Endothelial cell of umbilical vein (primary cell): Measurements from ENCODE around the gene TBCE. TPM values are rescaled to one million over a fixed set of nuclear protein-coding genes. Genes with fewer than 3 reads are reported as not detected.

Source experiments
- BruUV-seq: library from RNA; stranded (reverse); fragments of 400-500 nt; replicated peaks from 2 replicates; lab custom pipeline; 2021; lab: Mats Ljungman, UMichigan
- CTCF ChIA-PET: fragments of 300-600, 350-600 bp; sonication (Branson Sonifier 250); formaldehyde crosslinking; loops from one replicate; lab custom pipeline; 2021; ENCODE audit warnings: antibody characterized with exemption, inconsistent platforms; lab: Charles Lee
- POLR2A ChIA-PET: fragments of 300-600, 350-600 bp; sonication (Branson Sonifier 250); formaldehyde crosslinking; loops from one replicate; lab custom pipeline; 2021; ENCODE audit warnings: antibody characterized with exemption, inconsistent platforms; lab: Charles Lee
- DNase-seq: peaks from one replicate; pipeline ENCODE4 v3.0.0-alpha.2; 2011; ENCODE audit warnings: low read depth, low spot score
- FAIRE-seq: peaks from 2 replicates; lab custom pipeline; 2011; peaks lifted over from hg19 to GRCh38; lab: Jason Lieb, UNC
- H2AFZ ChIP-seq: 2 replicates; pipeline ENCODE4 v1.6.0; 2012; ENCODE audit warnings: low read depth, low read length, control low read depth, inconsistent platforms
- H3K27ac ChIP-seq: 2 replicates; pipeline ENCODE4 v1.5.1; 2011; ENCODE audit warnings: low read depth, mild to moderate bottlenecking, control low read depth, low read length, moderate library complexity; ENCODE audit not compliant: insufficient read depth
- H3K27me3 ChIP-seq, 2 experiments: 2 replicates each; pipeline versions ENCODE4 v1.6.0 to v1.6.1; 2011; ENCODE audit warnings: low read length in 2 of 2, mixed read lengths in 1 of 2; ENCODE audit not compliant: control insufficient read depth in 2 of 2, insufficient read depth in 2 of 2
- H3K36me3 ChIP-seq, 2 experiments: 2 replicates in 1 of 2; 3 replicates in 1 of 2; pipeline ENCODE4 v1.5.1; 2011; ENCODE audit warnings: low read length in 2 of 2, mild to moderate bottlenecking in 1 of 2, moderate library complexity in 1 of 2; ENCODE audit not compliant: control insufficient read depth in 2 of 2, insufficient read depth in 2 of 2; ENCODE audit errors: extremely low read depth in 1 of 2
- H3K4me1 ChIP-seq: 3 replicates; pipeline ENCODE4 v1.5.1; 2011; ENCODE audit warnings: mild to moderate bottlenecking, low read length; ENCODE audit not compliant: control insufficient read depth, insufficient read depth; ENCODE audit errors: extremely low read depth
- H3K4me2 ChIP-seq: 2 replicates; pipeline ENCODE4 v1.6.1; 2011; ENCODE audit warnings: low read length, control low read depth, mixed read lengths; ENCODE audit not compliant: insufficient read depth
- H3K4me3 ChIP-seq, 3 experiments: fragments of 200-600 bp in 1 of 3; sonication (generic), shearing (Covaris generic) in 1 of 3; replicated peaks in 1 of 3; 2 replicates each; pipeline ENCODE4 v1.5.1; 2011 to 2016; ENCODE audit warnings: control low read depth in 3 of 3, low read length in 3 of 3, mild to moderate bottlenecking in 2 of 3, inconsistent platforms in 1 of 3, low read depth in 1 of 3, moderate library complexity in 1 of 3; ENCODE audit not compliant: insufficient read depth in 1 of 3
- H3K79me2 ChIP-seq: 2 replicates; pipeline ENCODE4 v1.6.0; 2012; ENCODE audit warnings: low read length, inconsistent platforms; ENCODE audit not compliant: control insufficient read depth, insufficient read depth
- H3K9ac ChIP-seq: replicated peaks from 2 replicates; pipeline ENCODE3; 2011; ENCODE audit warnings: low read length, control low read depth; ENCODE audit not compliant: insufficient read depth; ENCODE audit errors: extremely low read depth
- H3K9me1 ChIP-seq: replicated peaks from 3 replicates; pipeline ENCODE4 v1.6.0; 2011; ENCODE audit warnings: mild to moderate bottlenecking, low read length; ENCODE audit not compliant: control insufficient read depth, insufficient read depth; ENCODE audit errors: extremely low read depth
- H3K9me3 ChIP-seq: replicated peaks from 2 replicates; pipeline ENCODE4 v1.5.1; 2012; ENCODE audit warnings: low read length, inconsistent platforms; ENCODE audit not compliant: control insufficient read depth, insufficient read depth
- H4K20me1 ChIP-seq: replicated peaks from 2 replicates; pipeline ENCODE3; 2011; ENCODE audit warnings: mild to moderate bottlenecking, low read length; ENCODE audit not compliant: control insufficient read depth, insufficient read depth; ENCODE audit errors: extremely low read depth
- FOS ChIP-seq: IDR thresholded peaks from 2 replicates; pipeline ENCODE4 v1.6.1; 2011; ENCODE audit warnings: mild to moderate bottlenecking, low read length, moderate library complexity, borderline replicate concordance; ENCODE audit not compliant: insufficient read depth
- MYC ChIP-seq: IDR thresholded peaks from one replicate; pipeline ENCODE4 v1.6.1; 2011; ENCODE audit warnings: mild to moderate bottlenecking, low read depth, low read length
- dilution Hi-C: fragments of 300-500 bp; cut with MboI; formaldehyde crosslinking; loops from one replicate; pipeline ENCODE4 v1.15.0; 2019; ENCODE audit warnings: low sequenced_read_pairs; ENCODE audit not compliant: extremely low pct_ligation_motif_present
- intact Hi-C: fragments of 100-400 bp; cut with micrococcal nuclease; formaldehyde crosslinking; loops from one replicate; pipeline ENCODE4 v1.10.0; 2022
- polyA plus RNA-seq, 4 experiments: library from polyadenylated mRNA; depleted of rRNA in 3 of 4; stranded (reverse) in 3 of 4; unstranded in 1 of 4; fragments of >200 nt; gene quantifications; 2 replicates each; pipeline versions ENCODE4 v1.2.1 to v1.2.3, GENCODE V29; 2011 to 2012; ENCODE audit warnings: missing spikeins in 1 of 4
- total RNA-seq: library from RNA; stranded (reverse); gene quantifications from 2 replicates; pipeline ENCODE4 v1.2.3, GENCODE V29; 2021
- TF ChIP-seq, protein P1 (sequence below): IDR thresholded peaks from 2 replicates; pipeline ENCODE4 v1.6.1; 2011; ENCODE audit not compliant: insufficient read depth, insufficient read length
- TF ChIP-seq, protein P2 (sequence below), 2 donors: IDR thresholded peaks; 1 replicate in 1 of 2; 2 replicates in 1 of 2; pipeline ENCODE4 v1.5.1; 2011; ENCODE audit warnings: low read length in 2 of 2, mild to moderate bottlenecking in 2 of 2, moderate library complexity in 2 of 2, control low read depth in 1 of 2, inconsistent platforms in 1 of 2, low read depth in 1 of 2; ENCODE audit not compliant: insufficient read depth in 1 of 2; ENCODE audit errors: extremely low read depth in 1 of 2

Gene TBCE
- total and polyA plus RNA-seq, 2 donors (not counting 3 experiments of a cell fraction or from before 2014, with no cell fraction given), result 13.7 to 32.6 TPM

DNA sequence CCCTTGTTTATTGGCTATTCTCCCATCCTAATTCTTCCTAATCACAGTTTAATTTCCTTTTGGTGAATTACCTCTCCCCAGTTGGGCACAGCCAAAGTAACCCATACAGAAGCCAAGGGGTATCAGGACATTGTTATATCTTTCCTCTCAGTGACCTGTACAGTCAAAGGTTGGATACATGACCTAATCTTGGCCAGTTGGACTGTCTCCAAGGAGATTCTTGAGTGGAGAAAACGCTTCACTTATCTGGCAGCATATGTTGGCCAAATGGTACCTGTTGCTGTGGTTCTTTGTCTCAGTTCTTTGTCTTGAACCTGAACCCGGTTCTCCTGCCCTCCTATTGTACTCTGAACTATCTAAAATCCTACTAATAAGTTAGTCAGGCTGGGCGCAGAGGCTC is 15.3 kb upstream of the TBCE start:
- intact Hi-C loops, result no loop called here

More for the DNA sequence above, 15.3 kb upstream of the TBCE start:
- no peaks in the 10 kb centered on the region for H3K79me2 ChIP-seq
- dilution Hi-C loops, result no loop called here
- no peak for TF ChIP-seq FOS
- TF ChIP-seq, protein P1, sequence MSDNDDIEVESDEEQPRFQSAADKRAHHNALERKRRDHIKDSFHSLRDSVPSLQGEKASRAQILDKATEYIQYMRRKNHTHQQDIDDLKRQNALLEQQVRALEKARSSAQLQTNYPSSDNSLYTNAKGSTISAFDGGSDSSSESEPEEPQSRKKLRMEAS, result no peak
- TF ChIP-seq, protein P2, sequence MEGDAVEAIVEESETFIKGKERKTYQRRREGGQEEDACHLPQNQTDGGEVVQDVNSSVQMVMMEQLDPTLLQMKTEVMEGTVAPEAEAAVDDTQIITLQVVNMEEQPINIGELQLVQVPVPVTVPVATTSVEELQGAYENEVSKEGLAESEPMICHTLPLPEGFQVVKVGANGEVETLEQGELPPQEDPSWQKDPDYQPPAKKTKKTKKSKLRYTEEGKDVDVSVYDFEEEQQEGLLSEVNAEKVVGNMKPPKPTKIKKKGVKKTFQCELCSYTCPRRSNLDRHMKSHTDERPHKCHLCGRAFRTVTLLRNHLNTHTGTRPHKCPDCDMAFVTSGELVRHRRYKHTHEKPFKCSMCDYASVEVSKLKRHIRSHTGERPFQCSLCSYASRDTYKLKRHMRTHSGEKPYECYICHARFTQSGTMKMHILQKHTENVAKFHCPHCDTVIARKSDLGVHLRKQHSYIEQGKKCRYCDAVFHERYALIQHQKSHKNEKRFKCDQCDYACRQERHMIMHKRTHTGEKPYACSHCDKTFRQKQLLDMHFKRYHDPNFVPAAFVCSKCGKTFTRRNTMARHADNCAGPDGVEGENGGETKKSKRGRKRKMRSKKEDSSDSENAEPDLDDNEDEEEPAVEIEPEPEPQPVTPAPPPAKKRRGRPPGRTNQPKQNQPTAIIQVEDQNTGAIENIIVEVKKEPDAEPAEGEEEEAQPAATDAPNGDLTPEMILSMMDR (IDR thresholded peaks at IDR 0.05; ENCODE audit: extremely low read depth in 1 of 2, insufficient read depth in 1 of 2, low read depth in 1 of 2, low read length in 2 of 2), result no peak
- no peak for TF ChIP-seq MYC
- H3K9ac ChIP-seq, result no peak overlapping the region
- no peaks in the 10 kb centered on the region for H3K4me1 ChIP-seq
- no peaks in the 10 kb centered on the region for H3K9me1 ChIP-seq
- POLR2A ChIA-PET, result no interaction called here
- no peaks in the 10 kb centered on the region for H3K36me3 ChIP-seq
- no peak for DNase-seq
- FAIRE-seq, result no peak
- no peaks in the 10 kb centered on the region for H3K27me3 ChIP-seq
- H3K4me3 ChIP-seq, result no peak overlapping the region
- no TSS peak for BruUV-seq
- CTCF ChIA-PET, result no interaction called here
- H3K4me2 ChIP-seq, result no peak overlapping the region
- H3K9me3 ChIP-seq, result no peaks in the 10 kb centered on the region
- no peak overlapping the region for H3K27ac ChIP-seq
- H2AFZ ChIP-seq, result no peak overlapping the region
- H4K20me1 ChIP-seq, result no peaks in the 10 kb centered on the region
